Hair follicular keratinocyte (primary cell): ENCODE measurements around the gene ALDH16A1. TPM values are rescaled to one million over a fixed set of nuclear protein-coding genes. Genes with fewer than 3 reads are reported as not detected.

Experiments used
- total RNA-seq: library from RNA; depleted of rRNA; stranded (reverse); fragments of >200 nt; gene quantifications from 2 replicates; pipeline ENCODE4 v1.2.3, GENCODE V29; 2015

The ALDH16A1 gene
- total RNA-seq = 19.4 and 29.5 TPM in 2 replicates

DNA sequence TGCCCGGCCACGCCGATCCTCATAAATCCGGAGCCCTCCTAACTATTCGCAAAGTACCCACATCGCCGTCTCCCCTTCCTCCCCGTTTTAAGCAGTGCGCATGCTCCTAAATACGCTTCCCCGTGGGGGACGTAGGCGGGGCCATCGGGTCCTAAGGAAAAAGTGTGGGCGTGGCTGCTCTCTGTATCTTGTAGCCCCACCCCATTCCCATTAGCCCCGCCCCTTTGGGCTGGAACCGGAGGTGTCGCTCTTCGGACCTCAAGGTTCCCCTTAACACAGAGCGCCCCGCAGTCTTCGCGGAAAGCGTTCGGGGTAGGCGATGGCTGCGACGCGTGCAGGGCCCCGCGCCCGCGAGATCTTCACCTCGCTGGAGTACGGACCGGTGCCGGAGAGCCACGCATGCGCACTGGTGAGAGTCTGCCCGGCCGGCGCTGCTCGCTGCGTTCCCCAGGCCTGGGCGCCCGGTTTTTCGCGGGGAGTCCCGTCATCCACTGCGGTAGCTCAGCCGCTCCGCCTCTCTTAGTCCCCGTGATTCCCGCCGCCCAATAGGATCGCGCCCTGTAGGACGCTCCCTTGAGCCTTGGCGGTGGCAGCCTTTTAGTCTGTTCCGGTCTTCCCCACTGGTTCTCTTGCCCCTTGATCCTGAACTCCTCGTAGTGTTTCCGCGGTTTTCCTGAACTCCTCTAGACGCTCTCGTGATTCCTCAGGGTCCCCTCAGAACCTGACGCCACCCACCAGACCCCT, at the start of gene ALDH16A1:
Gene ALDH16A1 (plus strand): TSS at position 213 of the 744 bp plus-strand sequence. CDS start 107 bp downstream, at position 320.

DNA sequence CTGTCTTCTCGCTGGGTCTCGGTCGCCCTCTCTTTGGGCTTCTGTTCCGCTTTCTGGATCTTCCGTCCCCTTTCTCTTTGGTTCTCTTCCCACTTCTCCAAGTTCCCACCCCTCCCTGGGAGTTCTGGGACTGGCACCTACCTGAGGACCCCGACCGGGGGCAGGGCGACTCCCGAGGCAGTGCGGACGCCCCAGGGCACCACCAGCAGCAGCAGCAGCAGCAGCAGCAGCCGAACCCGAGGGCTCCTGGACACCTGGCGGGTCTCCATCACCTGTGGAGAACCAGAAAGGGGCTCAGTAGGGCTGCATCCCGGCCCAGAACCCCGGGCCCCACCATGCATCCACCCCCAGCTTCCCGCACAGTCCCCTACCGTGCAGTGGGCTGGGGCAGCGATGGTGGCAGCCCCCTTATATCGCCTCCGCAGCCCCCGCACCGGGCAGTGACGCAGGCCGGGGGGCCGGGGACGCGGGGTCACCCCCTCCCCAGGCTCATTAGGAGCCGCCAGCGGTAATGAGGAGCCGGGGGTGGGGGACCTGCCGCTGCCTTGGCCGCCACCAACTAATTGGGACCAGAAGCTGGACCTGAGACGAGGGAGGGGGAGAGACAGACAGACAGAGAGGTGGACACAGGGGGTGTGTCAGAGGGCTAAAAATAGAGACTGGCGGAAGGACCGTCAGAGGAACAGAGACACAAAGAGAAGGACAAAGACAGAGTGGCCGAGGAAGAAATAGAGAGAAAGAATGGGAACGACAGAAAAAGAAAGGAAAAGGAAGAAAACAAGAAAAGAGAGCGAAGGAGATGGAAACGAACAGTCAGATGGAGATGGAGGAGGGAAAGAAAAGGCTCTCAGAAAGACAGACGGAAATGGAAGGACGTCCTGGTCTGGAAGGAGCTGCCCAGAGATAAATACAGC, 29.7 kb upstream of the ALDH16A1 start, which contains the start of gene PTH2:
Gene PTH2 (minus strand): TSS at position 371 of the 914 bp plus-strand sequence. CDS start 102 bp downstream, at position 269.

DNA sequence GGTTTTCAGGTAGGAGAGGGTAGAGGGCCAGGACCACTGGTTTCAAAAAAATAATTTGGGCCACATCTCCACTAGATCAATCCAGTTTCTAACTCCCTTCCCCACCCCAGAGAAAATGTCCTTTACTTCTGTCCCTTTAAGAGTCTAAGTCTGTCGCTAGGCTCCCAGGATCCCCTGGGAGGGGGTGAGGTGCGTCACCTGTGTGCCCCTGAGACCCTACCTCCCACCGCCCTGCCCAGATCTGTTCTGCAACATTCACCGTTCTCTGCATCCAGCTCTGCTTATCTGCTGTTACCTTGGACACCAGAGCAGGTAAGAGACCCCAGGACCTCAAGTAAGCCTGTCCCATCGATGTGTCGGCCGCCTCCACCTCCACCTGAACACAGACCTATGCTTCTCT, 27.8 kb upstream of the ALDH16A1 start, which contains the start of gene GFY:
Gene GFY (plus strand): TSS at position 211 of the 400 bp plus-strand sequence. CDS start 1,043 bp downstream, outside the sequence.

DNA sequence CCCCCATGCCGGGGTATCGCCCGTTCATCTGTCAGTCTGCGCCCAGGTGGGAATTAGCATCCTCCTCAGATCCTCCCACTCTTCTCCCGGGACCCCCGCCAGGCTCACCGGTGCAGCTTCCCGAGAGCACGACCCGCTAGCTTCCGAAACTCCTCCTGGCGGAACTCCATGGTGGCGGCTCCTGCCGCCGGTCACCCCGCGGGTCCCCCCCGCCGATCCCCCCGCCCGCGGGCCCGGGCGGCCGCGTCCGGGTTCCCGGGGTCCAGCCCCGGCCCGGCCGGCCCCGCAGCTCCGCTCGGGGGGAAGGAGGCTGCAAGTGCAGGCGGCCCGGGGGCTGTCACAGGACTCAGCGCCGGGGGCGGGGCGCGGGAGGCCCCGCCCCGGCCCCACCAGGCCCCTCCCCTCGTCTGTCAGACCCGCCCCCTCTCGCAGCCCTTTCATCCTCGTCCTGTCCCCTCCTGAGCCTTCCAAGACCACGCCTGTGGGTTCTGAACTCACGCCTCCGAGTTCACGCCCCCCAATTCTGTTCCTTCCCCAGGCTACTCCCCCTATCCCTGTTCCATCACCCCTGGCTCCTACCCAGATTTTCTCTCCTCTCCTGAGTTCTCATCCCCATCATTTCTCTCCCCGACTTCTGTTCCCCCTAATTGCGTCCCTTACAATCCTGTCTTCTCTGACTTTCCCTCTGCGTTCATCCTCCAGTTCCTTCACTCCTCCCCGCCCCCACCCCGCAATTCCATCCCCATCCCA, 11.6 kb upstream of the ALDH16A1 start, which contains the start of gene SLC17A7:
Gene SLC17A7 (minus strand): TSS at position 318 of the 750 bp plus-strand sequence. CDS start 148 bp downstream, at position 170.

DNA sequence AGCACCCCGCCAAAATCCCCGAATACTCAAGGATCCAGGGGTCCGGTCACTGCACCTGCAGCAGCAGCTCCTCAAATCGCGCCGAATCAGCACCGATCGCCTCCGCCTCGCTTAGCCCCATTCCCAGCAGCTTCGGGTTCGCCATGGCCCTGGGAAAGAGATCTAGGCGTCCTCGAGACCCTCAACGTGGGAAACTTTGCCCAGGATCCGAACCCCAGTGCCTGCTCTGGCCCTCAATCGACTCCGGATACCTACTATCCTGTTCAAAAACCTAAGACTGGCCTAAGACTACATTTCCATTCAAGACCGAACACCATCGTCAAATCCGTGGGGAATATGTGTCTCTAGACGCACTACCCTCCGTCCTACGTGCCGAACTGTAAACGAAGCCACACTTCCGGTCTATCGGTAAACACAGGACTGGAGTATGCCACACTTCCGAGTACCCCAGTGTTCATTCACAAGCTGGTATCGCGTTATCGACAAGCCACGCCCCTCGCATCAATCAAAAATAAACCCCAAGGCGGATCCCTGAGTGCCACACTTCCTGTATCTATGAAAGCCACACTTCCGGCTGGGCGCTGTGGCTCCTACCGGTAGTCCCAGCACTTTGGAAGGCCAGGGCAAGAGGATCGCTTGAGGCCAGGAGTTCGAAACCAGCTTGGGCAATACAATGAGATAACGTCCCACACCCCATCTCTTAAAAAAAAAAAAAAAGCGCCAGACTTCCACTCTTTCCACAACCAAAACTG, 1.4 kb upstream of the ALDH16A1 start, which contains the start of gene PIH1D1:
Gene PIH1D1 (minus strand): TSS at position 385 of the 752 bp plus-strand sequence. CDS start 240 bp downstream, at position 145.

DNA sequence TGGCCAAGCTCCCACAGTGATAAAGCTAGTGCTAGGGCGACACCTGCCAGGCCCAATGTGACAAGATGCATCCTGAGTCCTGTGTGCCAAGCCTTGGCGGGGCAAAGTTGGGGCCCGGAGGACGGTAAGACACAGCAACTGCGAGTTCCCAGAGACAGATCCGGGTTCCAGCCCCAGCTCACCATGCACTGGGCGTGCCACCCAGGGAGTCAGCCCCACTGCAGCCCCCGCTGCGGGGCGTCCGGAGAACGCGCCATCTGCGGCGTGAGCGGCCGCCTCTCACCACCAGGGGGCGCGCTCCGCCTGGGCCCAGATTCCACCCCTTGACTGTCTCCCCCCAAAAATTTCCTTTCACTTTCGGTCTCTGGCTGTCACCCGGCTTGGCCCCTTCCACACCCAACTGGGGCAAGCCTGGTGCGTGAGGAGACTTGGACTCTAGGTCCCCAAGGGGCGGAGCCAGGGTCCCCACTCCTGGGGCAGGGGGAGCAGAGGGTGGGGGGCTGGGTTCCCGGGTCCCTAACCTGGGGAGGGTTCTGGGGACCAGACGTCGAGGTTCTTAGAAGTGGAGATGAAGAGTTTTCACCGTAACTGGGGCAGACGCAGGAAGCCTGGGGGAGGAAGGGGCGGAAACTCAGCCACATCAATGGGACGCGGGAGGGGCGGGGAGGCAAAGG, 21.0 kb downstream of the ALDH16A1 start, which contains the start of gene FLT3LG:
Gene FLT3LG (plus strand): TSS at position 348 of the 674 bp plus-strand sequence. CDS start 425 bp downstream, outside the sequence.

DNA sequence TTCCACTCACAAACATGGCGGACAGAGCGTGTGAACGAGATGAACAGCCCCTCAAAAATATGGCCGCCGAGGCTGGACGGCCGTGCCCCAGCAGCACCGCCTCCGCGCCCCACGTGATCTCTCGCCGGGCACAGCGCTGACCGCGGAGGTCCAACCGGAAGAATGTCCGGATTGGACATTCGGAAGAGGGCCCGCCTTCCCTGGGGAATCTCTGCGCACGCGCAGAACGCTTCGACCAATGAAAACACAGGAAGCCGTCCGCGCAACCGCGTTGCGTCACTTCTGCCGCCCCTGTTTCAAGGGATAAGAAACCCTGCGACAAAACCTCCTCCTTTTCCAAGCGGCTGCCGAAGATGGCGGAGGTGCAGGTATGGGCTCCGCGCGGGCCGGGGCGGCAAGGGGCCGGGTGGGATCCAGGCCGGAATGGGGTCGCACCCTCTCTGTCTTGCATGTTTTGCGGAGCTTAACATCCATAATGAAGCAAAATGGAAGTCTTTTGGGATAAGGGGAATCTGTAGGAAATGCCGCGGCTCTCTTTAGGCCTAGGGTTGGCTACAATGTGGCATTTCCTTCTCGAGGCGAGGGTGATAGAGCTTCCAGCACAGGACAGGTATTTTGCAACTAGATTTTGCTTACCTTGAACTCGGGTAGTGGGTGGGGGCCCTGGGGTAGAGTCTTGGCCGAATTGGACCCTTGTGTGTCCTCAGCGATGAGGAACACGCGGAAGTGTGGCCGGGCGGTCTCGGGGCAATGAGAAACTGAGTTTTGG, 34.4 kb downstream of the ALDH16A1 start, which contains the start of gene RPL13A:
Gene RPL13A (plus strand): TSS at position 332 of the 769 bp plus-strand sequence. CDS start 22 bp downstream, at position 354.

Other genes starting within 250 kb of the ALDH16A1 start
- not detected in 2 replicates for gene SLC6A16, start 128.0 kb upstream of the ALDH16A1 start, total RNA-seq
- gene CD37, start 117.8 kb upstream of the ALDH16A1 start, total RNA-seq = not detected in 2 replicates
- gene TEAD2, start 90.8 kb upstream of the ALDH16A1 start, total RNA-seq = 19.2 and 20.5 TPM in 2 replicates
- gene DKKL1, start 89.3 kb upstream of the ALDH16A1 start, total RNA-seq = not detected in 2 replicates
- not detected in 2 replicates for gene KASH5, start 65.0 kb upstream of the ALDH16A1 start, total RNA-seq
- gene PTH2, start 29.8 kb upstream of the ALDH16A1 start, total RNA-seq = not detected in 2 replicates
- not detected in 2 replicates for gene GFY, start 27.8 kb upstream of the ALDH16A1 start, total RNA-seq
- not detected in 2 replicates for gene SLC17A7, start 11.7 kb upstream of the ALDH16A1 start, total RNA-seq
- 74.7 and 86.8 TPM in 2 replicates for gene PIH1D1, start 1.4 kb upstream of the ALDH16A1 start, total RNA-seq
- gene FLT3LG, start 21.0 kb downstream of the ALDH16A1 start, total RNA-seq = 1.6 and 2.1 TPM in 2 replicates
- gene RPL13A, start 34.4 kb downstream of the ALDH16A1 start, total RNA-seq = 2,476 and 3,531 TPM in 2 replicates
- 3,565 and 3,976 TPM in 2 replicates for gene RPS11, start 43.2 kb downstream of the ALDH16A1 start, total RNA-seq
- gene FCGRT, start 59.4 kb downstream of the ALDH16A1 start, total RNA-seq = 16.1 and 27.0 TPM in 2 replicates
- 1.3 and 3.3 TPM in 2 replicates for gene RCN3, start 74.8 kb downstream of the ALDH16A1 start, total RNA-seq
- 52.4 and 71.2 TPM in 2 replicates for gene NOSIP, start 127.3 kb downstream of the ALDH16A1 start, total RNA-seq
- 5.7 and 8.2 TPM in 2 replicates for gene PRRG2, start 128.1 kb downstream of the ALDH16A1 start, total RNA-seq
- gene PRR12, start 138.0 kb downstream of the ALDH16A1 start, total RNA-seq = 4.7 and 6.0 TPM in 2 replicates
- 55.4 and 88.5 TPM in 2 replicates for gene RRAS, start 186.9 kb downstream of the ALDH16A1 start, total RNA-seq
- 28.1 and 35.2 TPM in 2 replicates for gene SCAF1, start 189.0 kb downstream of the ALDH16A1 start, total RNA-seq
- gene IRF3, start 212.6 kb downstream of the ALDH16A1 start, total RNA-seq = 71.1 and 83.8 TPM in 2 replicates
- 18.4 and 37.6 TPM in 2 replicates for gene BCL2L12, start 212.7 kb downstream of the ALDH16A1 start, total RNA-seq
- gene PRMT1, start 224.0 kb downstream of the ALDH16A1 start, total RNA-seq = 301 and 446 TPM in 2 replicates
- 1.3 and 4.1 TPM in 2 replicates for gene ADM5, start 236.4 kb downstream of the ALDH16A1 start, total RNA-seq
- gene CPT1C, start 237.9 kb downstream of the ALDH16A1 start, total RNA-seq = 0.23 and 2.0 TPM in 2 replicates